Ramos (cell line): ENCODE data around the gene DIRAS3.
"Not testable (repeated sequence)": the region's sequence is repeated elsewhere in the genome, so short reads cannot be mapped to it uniquely, and the experiment has no call there.

ENCODE experiments used
- in situ Hi-C: fragments of 300-500 bp; cut with MboI; formaldehyde crosslinking; loops from one replicate; pipeline ENCODE4 v1.14.3; 2022; ENCODE audit warnings: low sequenced_read_pairs; ENCODE audit not compliant: unreplicated experiment

DIRAS3 gene

GRCh38 chr1:68049941-68050878 is at the start of gene DIRAS3:
Gene DIRAS3 (minus strand): TSS chr1:68050627. CDS start chr1:68047297, 3,330 bp downstream.
- in situ Hi-C loops: no loop called here

DNA sequence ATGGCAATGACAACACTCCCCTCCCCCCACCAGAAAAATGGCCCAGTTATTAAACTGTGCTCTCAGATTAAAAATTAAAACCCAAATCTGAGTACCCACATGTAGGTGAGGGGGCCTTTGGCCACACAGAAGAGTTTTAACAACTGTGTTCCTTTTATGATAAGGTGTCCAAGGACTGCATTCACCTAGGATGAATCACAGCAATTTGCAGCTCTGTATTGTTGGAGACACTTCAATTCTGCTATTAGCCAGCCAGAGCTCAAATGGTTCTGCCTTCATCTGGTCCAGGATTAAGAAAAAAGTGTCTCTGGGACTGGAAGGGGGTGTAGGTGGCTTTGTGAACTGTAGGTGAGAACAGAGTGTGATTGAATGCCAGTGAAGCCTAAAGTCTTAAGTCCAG is 43.3 kb upstream of the DIRAS3 start:
- in situ Hi-C loops: no loop called here

GRCh38 chr1:68087184-68087583 is 36.8 kb upstream of the DIRAS3 start:
- in situ Hi-C loops: no loop called here

GRCh38 chr1:68085752-68086151 is 35.3 kb upstream of the DIRAS3 start:
- in situ Hi-C loops: no loop called here

- in situ Hi-C loops: no loop called here
Measured at GRCh38 chr1:68083686-68084085, 33.3 kb upstream of the DIRAS3 start.

- in situ Hi-C loops: no loop called here
Measured at GRCh38 chr1:68081775-68082283, 31.4 kb upstream of the DIRAS3 start.

DNA sequence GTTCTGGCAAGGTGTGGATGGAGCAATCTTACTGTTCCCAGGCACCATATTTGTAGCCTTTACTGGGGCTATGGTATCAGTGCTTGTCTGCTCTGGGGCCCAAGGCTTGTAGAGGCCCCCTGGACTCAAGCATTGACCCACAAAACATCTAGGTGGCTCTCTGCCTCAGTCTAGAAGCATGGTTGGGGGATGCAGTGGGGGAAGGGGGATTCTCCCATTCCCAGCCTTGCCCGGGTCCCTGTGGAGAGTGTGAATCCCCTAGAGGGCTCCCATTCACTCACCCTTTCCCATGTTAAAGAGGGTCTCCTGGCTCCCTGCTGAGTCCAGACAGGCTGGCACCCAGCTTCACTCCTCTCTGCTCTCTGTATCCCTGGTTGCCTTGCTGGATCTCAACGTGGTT is 28.2 kb upstream of the DIRAS3 start:
- in situ Hi-C loops: no loop called here

DNA sequence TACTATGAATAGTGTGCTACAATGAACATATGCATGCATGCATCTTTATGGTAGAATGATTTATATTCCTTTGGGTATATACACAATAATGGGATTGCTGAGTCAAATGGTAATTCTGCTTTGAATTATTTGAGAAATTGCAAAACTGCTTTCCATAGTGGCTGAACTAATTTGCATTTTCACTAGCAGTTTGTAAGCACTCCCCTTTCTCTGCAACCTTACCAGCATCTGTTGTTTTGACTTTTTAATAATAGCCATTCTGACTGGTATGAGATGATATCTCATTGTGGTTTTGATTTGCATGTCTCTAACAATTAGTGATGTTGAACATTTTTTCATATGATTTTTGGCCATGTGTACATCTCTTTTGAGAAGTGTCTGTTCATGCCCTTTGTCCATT is 24.0 kb upstream of the DIRAS3 start:
- in situ Hi-C loops: no loop called here

GRCh38 chr1:68065766-68066165 is 15.3 kb upstream of the DIRAS3 start:
- in situ Hi-C loops: no loop called here

DNA sequence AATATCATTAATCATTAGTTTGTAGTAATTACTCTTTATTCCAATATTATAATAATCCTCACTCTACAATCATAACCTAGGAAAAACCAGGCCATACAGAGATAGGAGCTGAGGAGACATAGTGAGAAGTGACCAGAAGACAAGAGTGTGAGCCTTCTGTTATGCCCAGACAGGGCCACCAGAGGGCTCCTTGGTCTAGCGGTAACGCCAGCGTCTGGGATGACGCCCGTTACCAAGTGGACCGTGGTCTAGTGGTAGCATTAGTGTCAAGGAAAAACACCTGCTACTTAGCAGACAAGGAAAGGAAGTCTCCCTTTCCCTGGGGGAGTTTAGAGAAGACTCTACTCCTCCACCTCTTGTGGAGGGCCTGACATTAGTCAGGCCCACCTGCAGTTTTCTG is 7.6 kb upstream of the DIRAS3 start:
- in situ Hi-C loops: not testable (repeated sequence)

GRCh38 chr1:68057564-68057963 is 7.1 kb upstream of the DIRAS3 start:
- in situ Hi-C loops: no loop called here

- in situ Hi-C loops: no loop called here
Measured at GRCh38 chr1:68057050-68057449, 6.6 kb upstream of the DIRAS3 start.

- in situ Hi-C loops: no loop called here
Measured at GRCh38 chr1:68051475-68051874, 1.0 kb upstream of the DIRAS3 start.

GRCh38 chr1:68047659-68048026 is 2.8 kb downstream of the DIRAS3 start:
- in situ Hi-C loops: no loop called here

DNA sequence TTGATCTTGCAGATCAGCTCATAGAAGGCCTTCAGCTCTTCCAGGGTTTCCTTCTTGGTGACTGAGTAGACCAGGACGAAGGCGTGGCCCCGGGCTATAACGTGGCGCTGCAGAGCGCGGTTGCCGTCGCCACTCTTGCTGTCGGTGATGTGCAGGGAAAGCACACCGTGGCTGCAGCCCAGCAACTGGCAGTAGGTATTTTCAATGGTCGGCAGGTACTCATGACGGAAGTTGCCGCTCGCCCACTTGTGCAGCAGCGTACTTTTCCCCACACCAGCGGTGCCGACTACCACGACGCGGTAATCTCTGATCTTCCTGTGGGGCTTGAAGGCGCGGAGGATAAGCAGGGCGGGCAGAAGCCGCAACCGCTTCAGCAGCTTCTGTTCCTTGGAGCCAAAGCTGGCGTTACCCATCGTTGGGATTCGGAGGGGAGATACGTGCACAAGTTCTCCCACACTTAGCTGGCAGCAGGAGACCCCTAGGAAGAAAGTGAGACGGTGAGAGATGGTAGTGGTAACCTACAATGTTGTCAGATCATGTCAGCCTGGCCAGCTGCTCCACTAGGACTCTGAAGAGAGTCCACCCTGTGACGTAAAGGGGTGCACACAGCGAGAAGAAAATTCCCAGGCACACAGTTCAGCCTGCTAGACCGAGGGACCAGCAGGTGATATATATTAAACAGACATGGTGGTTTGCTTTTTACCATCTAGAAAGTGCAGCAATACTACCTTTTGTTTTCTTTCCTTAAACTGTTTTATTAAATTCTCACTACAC is 3.4 kb downstream of the DIRAS3 start:
- in situ Hi-C loops: no loop called here

DNA sequence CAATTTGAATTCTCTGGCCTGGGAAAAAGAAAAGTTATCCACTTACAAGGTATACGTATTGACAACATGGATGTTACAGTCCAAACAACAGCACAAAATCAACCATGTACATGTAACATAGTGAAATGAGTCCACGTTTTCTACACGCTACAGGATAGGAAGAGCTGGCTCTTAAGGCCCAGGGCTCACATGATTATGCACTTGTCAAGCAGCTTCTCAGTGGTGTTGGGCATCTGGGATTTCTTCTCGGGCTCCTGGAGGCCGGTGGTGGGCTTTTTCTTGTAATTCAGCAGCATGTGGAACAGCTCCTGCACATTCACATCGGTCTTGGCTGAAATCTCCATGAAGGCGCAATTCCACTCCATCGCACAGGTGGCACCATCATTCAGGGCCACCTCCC is 4.0 kb downstream of the DIRAS3 start:
- in situ Hi-C loops: no loop called here

- in situ Hi-C loops: no loop called here
Measured at GRCh38 chr1:68045511-68046180, 4.8 kb downstream of the DIRAS3 start.

GRCh38 chr1:68043443-68044090 is 6.9 kb downstream of the DIRAS3 start:
- in situ Hi-C loops: no loop called here

- in situ Hi-C loops: no loop called here
Measured at GRCh38 chr1:68036946-68037345, 13.5 kb downstream of the DIRAS3 start.

DNA sequence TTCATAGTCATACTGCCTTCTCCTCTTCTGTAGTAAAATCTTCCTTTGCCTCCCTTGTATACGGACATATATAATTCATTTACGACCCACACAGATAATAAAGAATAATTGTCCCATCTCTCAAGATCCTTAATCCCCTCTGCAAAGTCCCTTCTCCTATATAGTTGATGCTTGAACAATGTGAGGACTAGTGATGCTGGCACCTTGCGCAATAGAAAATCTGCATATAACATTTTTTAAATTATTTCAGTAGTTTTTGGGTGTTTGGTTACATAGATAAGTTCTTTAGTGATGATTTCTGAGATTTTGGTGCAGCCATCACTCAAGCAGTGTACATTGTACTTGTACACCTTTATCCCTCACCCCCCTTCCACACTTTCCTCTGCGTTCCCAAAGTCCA is 21.0 kb downstream of the DIRAS3 start:
- in situ Hi-C loops: no loop called here
